ENCODE data around the gene SHISA3. TPM values are rescaled to one million over a fixed set of nuclear protein-coding genes. Genes with fewer than 3 reads are reported as not detected.

SHISA3 gene
- total RNA-seq, 1 donor from 2014 or later, result 0.23 TPM

DNA sequence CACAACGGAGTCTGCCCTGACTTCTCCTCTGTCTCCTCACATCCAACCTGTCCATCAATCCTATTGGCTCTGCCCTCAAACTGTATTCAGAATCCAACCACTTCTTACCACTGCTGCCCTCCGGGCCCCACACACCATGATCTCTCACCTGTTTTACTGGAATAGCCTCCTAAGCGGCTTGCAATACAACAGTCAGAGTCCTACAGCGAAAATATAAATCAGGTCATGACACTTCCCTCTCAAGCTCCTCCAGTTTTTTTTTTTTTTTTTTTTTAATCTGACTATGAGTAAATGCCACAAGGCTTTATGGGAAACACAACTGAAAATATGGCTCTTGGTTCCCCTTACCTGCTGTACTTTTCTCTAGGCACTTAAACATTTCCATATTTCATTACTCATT lies 42.8 kb downstream of the SHISA3 start:
- peaks cover 17% of the 10 kb centered on the region for H3K36me3 Mint-ChIP-seq (ENCODE audit: low read depth)
- no peaks in the 10 kb centered on the region for H3K27me3 Mint-ChIP-seq
- DNase-seq, result no peak
- H3K4me1 Mint-ChIP-seq, result no peaks in the 10 kb centered on the region
- intact Hi-C loops (cut with micrococcal nuclease), result no loop called here
- H3K4me3 Mint-ChIP-seq, result no peak overlapping the region
- H3K27ac Mint-ChIP-seq, result no peak overlapping the region
- no peaks in the 10 kb centered on the region for H3K9me3 Mint-ChIP-seq

DNA sequence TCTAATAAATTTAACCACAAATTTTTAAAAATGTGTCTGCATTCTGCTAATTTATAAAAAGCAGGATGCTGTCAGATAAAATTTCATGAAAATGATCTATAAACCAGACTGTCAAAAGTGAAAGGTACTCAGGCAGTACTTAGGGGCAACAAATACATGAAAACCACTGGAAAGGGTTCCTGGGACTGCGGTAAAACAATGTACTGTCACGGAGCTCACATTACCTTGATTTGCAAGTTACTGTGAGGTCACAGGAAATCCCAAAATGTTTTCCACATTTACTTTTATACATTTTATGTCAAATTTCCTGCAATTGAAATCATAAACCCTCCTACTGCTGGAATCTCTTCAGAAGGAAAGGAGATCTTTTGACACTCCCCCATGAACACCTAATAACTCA lies 45.3 kb downstream of the SHISA3 start:
- no peaks in the 10 kb centered on the region for H3K4me1 Mint-ChIP-seq
- H3K27ac Mint-ChIP-seq, result no peak overlapping the region
- intact Hi-C loops (cut with micrococcal nuclease), result no loop called here
- no peak overlapping the region for H3K4me3 Mint-ChIP-seq
- H3K36me3 Mint-ChIP-seq (ENCODE audit: low read depth), result peaks cover 10% of the 10 kb centered on the region
- no peaks in the 10 kb centered on the region for H3K9me3 Mint-ChIP-seq
- no peaks in the 10 kb centered on the region for H3K27me3 Mint-ChIP-seq
- DNase-seq, result peak; percentile 12

DNA sequence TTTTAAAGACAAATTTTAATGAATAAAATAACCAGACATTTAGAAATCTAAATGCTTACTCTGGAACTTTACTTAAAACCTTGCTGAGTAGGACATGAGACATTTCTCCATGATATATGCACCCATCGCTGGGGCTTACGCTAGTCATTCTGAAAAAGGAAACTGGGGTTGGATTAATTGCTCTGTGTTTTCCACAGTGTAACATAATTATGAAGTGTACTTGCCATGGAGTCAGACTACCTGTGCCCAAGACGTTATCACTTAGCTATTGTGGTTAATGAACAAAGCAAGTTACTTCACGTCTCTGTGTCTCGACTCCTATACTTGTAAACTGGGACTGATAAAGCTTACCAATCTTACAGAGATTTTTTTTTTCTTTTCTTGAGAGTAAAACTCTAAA lies 47.8 kb downstream of the SHISA3 start:
- Mint-ChIP-seq H3K27ac (no peak overlapping the region), H3K4me3 (no peak overlapping the region), H3K27me3 (no peaks in the 10 kb centered on the region), H3K36me3 (ENCODE audit: low read depth) (peaks cover 14% of the 10 kb centered on the region), H3K4me1 (no peaks in the 10 kb centered on the region), H3K9me3 (no peaks in the 10 kb centered on the region)
- intact Hi-C loops (cut with micrococcal nuclease), result no loop called here
- DNase-seq, result peak; percentile 40

DNA sequence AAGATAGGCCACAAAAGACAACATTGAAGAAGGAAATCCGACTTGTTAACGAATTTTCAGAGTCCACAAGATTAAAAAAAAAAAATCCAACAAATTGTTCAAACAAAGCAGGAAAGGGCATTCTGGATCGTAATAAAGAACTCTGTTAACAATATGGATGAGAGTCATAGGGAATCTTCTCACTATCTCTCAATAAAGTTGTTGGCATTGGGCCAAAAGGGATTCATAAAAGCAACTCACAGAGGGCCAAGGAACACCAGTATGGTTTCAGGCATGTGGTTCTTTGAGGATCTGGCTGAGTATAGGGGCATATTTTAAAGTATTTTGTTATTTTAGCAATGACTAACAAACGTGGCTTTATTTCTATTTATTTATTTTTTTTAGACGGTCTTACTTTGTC lies 49.5 kb downstream of the SHISA3 start:
- Mint-ChIP-seq H3K4me3 (no peak overlapping the region), H3K4me1 (no peaks in the 10 kb centered on the region), H3K36me3 (ENCODE audit: low read depth) (peaks cover 27% of the 10 kb centered on the region), H3K27ac (no peak overlapping the region), H3K27me3 (no peaks in the 10 kb centered on the region), H3K9me3 (no peaks in the 10 kb centered on the region)
- intact Hi-C loops (cut with micrococcal nuclease), result no loop called here
- DNase-seq, result peak; percentile 27

Other genes with a start within 250 kb of the SHISA3 start
- gene BEND4, start 244.8 kb upstream of the SHISA3 start, total RNA-seq, result 0.57 and 0.72 TPM in 2 replicates

Measured in activated CD4-positive, alpha-beta T cell treated with anti-CD3 and anti-CD28 coated beads, Interleukin-2, amount 10 ng/mL, durations not matched to agents 24 days and 14 days (primary cell).